ENCODE results near the gene ATRNL1. TPM values are rescaled to one million over a fixed set of nuclear protein-coding genes. Genes with fewer than 3 reads are reported as not detected.

ATRNL1 gene
- total RNA-seq, 1 experiment from 2014 or later = 1.3 TPM

DNA sequence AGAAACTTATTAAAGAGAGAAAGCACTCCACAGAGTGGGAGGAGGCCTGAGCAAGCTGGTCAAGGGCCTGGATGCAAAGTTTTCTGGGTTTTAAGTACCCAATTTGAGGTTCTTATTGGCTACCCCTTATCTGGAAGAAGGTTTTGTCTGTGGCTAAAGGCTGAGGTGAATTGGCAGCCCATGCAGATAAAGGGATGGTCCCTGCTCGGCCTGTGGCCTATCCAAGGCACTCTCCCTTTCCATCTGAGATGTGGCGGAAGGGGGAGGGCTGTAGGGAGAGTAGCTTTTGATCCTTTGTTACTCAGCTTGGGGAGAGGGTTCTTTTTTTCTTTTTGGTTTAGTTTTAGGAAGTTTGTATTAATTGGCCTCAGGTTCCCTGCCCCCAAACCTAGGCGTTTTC lies 465.1 kb downstream of the ATRNL1 start:
- Histone ChIP-seq H3K27ac (ENCODE audit: low read depth, low read length) (no peak overlapping the region), H3K79me2 (ENCODE audit: insufficient read depth, low read length) (no peaks in the 10 kb centered on the region), H2AFZ (ENCODE audit: low read depth, low read length, poor library complexity, severe bottlenecking) (no peak overlapping the region), H3K4me2 (ENCODE audit: low read length) (no peak overlapping the region), H3K4me1 (ENCODE audit: control insufficient read depth in 1 of 2, insufficient read depth in 2 of 2, low read length in 2 of 2) (no peaks in the 10 kb centered on the region), H4K20me1 (ENCODE audit: insufficient read depth) (no peaks in the 10 kb centered on the region; the same call in 1 of the 2 replicates), H3K4me3 (replicated peaks in 1 of 2; ENCODE audit: low read depth in 1 of 2, low read length in 2 of 2) (no peak overlapping the region), H3K9me3 (ENCODE audit: control insufficient read depth in 1 of 2, insufficient read depth in 1 of 2, low read depth in 1 of 2, low read length in 2 of 2) (no peaks in the 10 kb centered on the region), H3K36me3 (ENCODE audit: control insufficient read depth in 1 of 2, insufficient read depth in 2 of 2, low read length in 2 of 2) (no peaks in the 10 kb centered on the region), H3K9ac (ENCODE audit: low read length) (no peak overlapping the region), H3K27me3 (ENCODE audit: insufficient read depth, low read length) (no peaks in the 10 kb centered on the region; the same call in 1 of the 2 replicates), H3K9me2 (ENCODE audit: insufficient read depth) (no peaks in the 10 kb centered on the region)
- no peak for ATAC-seq
- ChIA-PET POLR2A (no interaction called here), RAD21 (ENCODE audit: low non-redundant PET in 1 of 2, low total read pairs in 2 of 2, uncharacterized antibody in 2 of 2, unreplicated experiment in 2 of 2) (no interaction called here), CTCF (no interaction called here)
- no TSS peak for BruUV-seq (replicated peaks)
- no peak for TF ChIP-seq POLR2A (IDR thresholded peaks at IDR 0.05; ENCODE audit: borderline replicate concordance, extremely low read depth, insufficient read depth, insufficient read length)
- no peak for TF ChIP-seq FOSL1 (IDR thresholded peaks at IDR 0.05; ENCODE audit: low read depth)
- TF ChIP-seq ELF1 (IDR thresholded peaks at IDR 0.05; ENCODE audit: borderline replicate concordance, low read depth) = no peak
- TF ChIP-seq, protein P1, sequence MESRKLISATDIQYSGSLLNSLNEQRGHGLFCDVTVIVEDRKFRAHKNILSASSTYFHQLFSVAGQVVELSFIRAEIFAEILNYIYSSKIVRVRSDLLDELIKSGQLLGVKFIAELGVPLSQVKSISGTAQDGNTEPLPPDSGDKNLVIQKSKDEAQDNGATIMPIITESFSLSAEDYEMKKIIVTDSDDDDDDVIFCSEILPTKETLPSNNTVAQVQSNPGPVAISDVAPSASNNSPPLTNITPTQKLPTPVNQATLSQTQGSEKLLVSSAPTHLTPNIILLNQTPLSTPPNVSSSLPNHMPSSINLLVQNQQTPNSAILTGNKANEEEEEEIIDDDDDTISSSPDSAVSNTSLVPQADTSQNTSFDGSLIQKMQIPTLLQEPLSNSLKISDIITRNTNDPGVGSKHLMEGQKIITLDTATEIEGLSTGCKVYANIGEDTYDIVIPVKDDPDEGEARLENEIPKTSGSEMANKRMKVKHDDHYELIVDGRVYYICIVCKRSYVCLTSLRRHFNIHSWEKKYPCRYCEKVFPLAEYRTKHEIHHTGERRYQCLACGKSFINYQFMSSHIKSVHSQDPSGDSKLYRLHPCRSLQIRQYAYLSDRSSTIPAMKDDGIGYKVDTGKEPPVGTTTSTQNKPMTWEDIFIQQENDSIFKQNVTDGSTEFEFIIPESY (IDR thresholded peaks at IDR 0.05; ENCODE audit: extremely low read depth, insufficient replicate concordance, low read length) = no peak
- TF ChIP-seq TCF7L2 (IDR thresholded peaks at IDR 0.05; ENCODE audit: borderline replicate concordance, extremely low read depth, insufficient read depth, insufficient read length) = no peak
- TF ChIP-seq, protein P2, sequence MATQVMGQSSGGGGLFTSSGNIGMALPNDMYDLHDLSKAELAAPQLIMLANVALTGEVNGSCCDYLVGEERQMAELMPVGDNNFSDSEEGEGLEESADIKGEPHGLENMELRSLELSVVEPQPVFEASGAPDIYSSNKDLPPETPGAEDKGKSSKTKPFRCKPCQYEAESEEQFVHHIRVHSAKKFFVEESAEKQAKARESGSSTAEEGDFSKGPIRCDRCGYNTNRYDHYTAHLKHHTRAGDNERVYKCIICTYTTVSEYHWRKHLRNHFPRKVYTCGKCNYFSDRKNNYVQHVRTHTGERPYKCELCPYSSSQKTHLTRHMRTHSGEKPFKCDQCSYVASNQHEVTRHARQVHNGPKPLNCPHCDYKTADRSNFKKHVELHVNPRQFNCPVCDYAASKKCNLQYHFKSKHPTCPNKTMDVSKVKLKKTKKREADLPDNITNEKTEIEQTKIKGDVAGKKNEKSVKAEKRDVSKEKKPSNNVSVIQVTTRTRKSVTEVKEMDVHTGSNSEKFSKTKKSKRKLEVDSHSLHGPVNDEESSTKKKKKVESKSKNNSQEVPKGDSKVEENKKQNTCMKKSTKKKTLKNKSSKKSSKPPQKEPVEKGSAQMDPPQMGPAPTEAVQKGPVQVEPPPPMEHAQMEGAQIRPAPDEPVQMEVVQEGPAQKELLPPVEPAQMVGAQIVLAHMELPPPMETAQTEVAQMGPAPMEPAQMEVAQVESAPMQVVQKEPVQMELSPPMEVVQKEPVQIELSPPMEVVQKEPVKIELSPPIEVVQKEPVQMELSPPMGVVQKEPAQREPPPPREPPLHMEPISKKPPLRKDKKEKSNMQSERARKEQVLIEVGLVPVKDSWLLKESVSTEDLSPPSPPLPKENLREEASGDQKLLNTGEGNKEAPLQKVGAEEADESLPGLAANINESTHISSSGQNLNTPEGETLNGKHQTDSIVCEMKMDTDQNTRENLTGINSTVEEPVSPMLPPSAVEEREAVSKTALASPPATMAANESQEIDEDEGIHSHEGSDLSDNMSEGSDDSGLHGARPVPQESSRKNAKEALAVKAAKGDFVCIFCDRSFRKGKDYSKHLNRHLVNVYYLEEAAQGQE (IDR thresholded peaks at IDR 0.05; ENCODE audit: low read depth) = no peak
- TF ChIP-seq JUND (IDR thresholded peaks at IDR 0.05) = no peak
- no peak for TF ChIP-seq EGR1 (IDR thresholded peaks at IDR 0.05; ENCODE audit: low read depth)
- no peak for TF ChIP-seq POLR2AphosphoS5 (IDR thresholded peaks at IDR 0.05; ENCODE audit: low read depth, low read length)
- intact Hi-C loops (cut with micrococcal nuclease) = no loop called here
- DNase-seq (ENCODE audit: low read depth, low spot score) = no peak
